ENCODE results near the gene TSPY8.
"Not testable (repeated sequence)": the region's sequence is repeated elsewhere in the genome, so short reads cannot be mapped to it uniquely, and the experiment has no call there.

TSPY8 gene, protein sequence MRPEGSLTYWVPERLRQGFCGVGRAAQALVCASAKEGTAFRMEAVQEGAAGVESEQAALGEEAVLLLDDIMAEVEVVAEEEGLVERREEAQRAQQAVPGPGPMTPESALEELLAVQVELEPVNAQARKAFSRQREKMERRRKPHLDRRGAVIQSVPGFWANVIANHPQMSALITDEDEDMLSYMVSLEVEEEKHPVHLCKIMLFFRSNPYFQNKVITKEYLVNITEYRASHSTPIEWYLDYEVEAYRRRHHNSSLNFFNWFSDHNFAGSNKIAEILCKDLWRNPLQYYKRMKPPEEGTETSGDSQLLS

DNA sequence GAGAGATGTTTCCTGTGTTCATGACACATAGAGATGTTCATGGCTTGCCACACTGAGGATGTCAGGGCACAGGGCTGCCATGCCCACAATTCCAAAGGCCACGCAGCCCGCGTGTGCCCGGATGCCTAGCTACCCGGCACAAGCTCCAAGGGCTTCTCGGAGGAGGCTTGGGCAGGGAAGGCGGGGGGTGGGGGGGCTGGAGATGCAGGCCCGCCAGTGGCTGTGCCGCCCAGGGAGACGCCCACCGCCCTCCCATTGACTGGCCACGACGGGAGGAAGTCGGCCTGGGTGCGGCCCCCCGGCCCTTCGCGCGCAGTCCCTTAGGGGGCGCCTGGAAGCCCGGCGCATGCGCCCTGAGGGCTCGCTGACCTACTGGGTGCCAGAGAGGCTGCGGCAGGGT is at the start of gene TSPY8:
Gene TSPY8 (plus strand): TSS at position 301 of the 400 bp plus-strand sequence. CDS start 46 bp downstream, at position 347.
- not testable (repeated sequence) for DNase-seq (ENCODE audit: low read depth in 2 of 2)

DNA sequence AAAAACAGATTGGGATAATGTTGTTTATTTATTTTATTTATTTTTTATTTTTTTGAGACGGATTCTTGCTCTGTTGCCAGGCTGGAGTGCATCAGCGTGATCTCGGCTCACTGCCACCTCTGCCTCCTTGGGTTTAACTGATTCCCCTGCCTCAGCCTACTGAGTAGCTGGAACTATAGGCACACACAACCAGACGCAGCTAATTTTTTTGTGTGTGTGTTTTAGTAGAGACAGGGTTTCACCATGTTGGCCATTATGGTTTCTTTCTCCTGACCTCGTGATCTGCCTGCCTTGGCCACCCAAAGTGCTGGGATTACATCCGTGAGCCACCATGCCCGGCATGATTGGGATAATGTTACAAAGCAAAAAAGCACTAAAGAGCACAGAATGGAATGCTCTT is 36.6 kb upstream of the TSPY8 start:
- no peak for DNase-seq (ENCODE audit: low read depth in 2 of 2)

DNA sequence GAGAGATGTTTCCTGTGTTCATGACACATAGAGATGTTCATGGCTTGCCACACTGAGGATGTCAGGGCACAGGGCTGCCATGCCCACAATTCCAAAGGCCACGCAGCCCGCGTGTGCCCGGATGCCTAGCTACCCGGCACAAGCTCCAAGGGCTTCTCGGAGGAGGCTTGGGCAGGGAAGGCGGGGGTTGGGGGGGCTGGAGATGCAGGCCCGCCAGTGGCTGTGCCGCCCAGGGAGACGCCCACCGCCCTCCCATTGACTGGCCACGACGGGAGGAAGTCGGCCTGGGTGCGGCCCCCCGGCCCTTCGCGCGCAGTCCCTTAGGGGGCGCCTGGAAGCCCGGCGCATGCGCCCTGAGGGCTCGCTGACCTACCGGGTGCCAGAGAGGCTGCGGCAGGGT is 20.4 kb upstream of the TSPY8 start, which contains the start of gene TSPY4:
Gene TSPY4 (plus strand): TSS at position 301 of the 400 bp plus-strand sequence. CDS start 46 bp downstream, at position 347.
- DNase-seq (ENCODE audit: low read depth in 2 of 2): not testable (repeated sequence)

DNA sequence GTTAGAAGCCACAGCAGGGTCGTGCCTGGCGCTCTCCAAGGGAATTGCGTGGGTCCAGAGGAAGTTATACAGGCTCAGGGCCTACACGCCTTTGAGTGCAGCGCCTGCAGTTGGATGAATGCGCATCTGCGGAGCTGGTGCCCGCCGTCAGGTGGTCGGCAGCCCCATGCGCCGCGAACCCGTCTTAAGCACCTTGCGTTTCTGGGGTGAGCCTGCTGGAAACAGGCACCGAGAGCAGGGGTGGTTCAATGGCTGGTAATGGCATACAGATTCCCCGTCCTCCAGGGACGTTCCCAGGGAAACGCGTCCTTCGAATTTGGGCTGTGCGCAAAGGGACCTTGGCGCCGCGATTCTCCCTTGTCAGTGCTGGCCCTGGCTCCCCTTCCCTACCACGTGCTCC is 38.9 kb downstream of the TSPY8 start:
- not testable (repeated sequence) for DNase-seq (ENCODE audit: low read depth in 2 of 2)

DNA sequence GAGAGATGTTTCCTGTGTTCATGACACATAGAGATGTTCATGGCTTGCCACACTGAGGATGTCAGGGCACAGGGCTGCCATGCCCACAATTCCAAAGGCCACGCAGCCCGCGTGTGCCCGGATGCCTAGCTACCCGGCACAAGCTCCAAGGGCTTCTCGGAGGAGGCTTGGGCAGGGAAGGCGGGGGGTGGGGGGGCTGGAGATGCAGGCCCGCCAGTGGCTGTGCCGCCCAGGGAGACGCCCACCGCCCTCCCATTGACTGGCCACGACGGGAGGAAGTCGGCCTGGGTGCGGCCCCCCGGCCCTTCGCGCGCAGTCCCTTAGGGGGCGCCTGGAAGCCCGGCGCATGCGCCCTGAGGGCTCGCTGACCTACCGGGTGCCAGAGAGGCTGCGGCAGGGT is 40.5 kb downstream of the TSPY8 start, which contains the start of gene TSPY3:
Gene TSPY3 (plus strand): TSS at position 301 of the 400 bp plus-strand sequence. CDS start 46 bp downstream, at position 347.
- DNase-seq (ENCODE audit: low read depth in 2 of 2): not testable (repeated sequence)

Data from stimulated activated CD8-positive, alpha-beta memory T cell treated with anti-CD3 and anti-CD28 coated beads, Interleukin-15, amount 100 ng/mL, for 48 hours (primary cell).